OCI-LY3 (cell line): Measurements from ENCODE around the gene PRKAR1B.

Source experiments
- CTCF ChIP-seq: fragments of 200-600, 300-600 bp; sonication (generic); IDR thresholded peaks from 2 replicates; pipeline ENCODE4 v1.5.1; 2014; ENCODE audit warnings: antibody characterized with exemption, low read length, low read depth
- EZH2phosphoT487 ChIP-seq: fragments of 200-600 bp; shearing (Covaris generic); IDR thresholded peaks from 2 replicates; pipeline ENCODE4 v1.6.1; 2018; ENCODE audit warnings: antibody characterized with exemption, mixed run types, low read depth

DNA sequence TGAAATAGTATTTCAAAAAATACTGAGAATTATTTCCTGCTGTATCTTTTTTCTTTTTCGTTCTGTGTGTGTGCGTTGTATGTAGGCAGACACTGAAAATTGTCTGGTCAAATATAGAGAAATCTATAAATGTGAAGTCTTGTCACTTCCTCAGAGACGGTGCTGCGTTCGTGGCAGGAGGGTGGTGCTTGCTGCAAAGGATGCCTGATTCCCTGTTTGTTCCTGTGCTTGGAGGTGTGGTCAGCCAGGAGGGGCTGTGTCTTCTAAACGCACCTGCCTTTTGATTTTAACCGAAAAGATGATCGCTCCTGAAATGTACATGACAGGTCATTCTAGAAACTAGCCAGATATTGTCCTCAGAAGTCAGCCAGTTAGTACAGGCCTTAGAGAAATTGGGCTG, 32.5 kb upstream of the PRKAR1B start:
- TF ChIP-seq CTCF (no peak), EZH2phosphoT487 (no peak)
